Erythroblast (primary cell): Measurements from ENCODE around the gene APOC4.

Experiments
- GATA1 ChIP-seq: IDR thresholded peaks from 2 replicates; pipeline ENCODE4 v1.6.1; 2011; ENCODE audit warnings: low read depth, mild to moderate bottlenecking, control low read depth, low read length, moderate library complexity
- POLR2A ChIP-seq: IDR thresholded peaks from 2 replicates; pipeline ENCODE4 v1.6.1; 2011; ENCODE audit warnings: mild to moderate bottlenecking, low read length

- no peak for TF ChIP-seq POLR2A
- TF ChIP-seq GATA1 = no peak
These were observed 48.0 kb upstream of the APOC4 start for GRCh38 chr19:44894052-44894400.
